K562 (cell line): Measurements from ENCODE around the gene RAE1. TPM values are rescaled to one million over a fixed set of nuclear protein-coding genes. Genes with fewer than 3 reads are reported as not detected.

Experiments used
- CBX1 ChIP-seq: sonication (generic); IDR thresholded peaks from 2 replicates; pipeline ENCODE4 v1.6.1; 2016; ENCODE audit warnings: antibody characterized with exemption, low read depth, mild to moderate bottlenecking
- DMBX1 ChIP-seq: fragments of 250-450 bp; sonication (Bioruptor Pico); IDR thresholded peaks from 2 replicates; pipeline ENCODE4 v1.8.0; 2022; ENCODE audit warnings: inconsistent platforms, mild to moderate bottlenecking, moderate library complexity, borderline replicate concordance
- ETV6 ChIP-seq, 3 experiments: fragments of 150-350 bp in 1 of 3; sonication (generic) in 1 of 3; formaldehyde crosslinking in 1 of 3; IDR thresholded peaks; 2 replicates each; pipeline versions ENCODE4 v1.6.1 to v1.8.0; 2014 to 2022; ENCODE audit warnings: borderline replicate concordance in 2 of 3, low read depth in 2 of 3, antibody characterized with exemption in 1 of 3, low read length in 1 of 3, mild to moderate bottlenecking in 1 of 3, missing genetic modification reagents in 1 of 3
- LARP7 ChIP-seq: fragments of 450-650 bp; IDR thresholded peaks from 2 replicates; pipeline ENCODE4 v1.6.1; 2016
- NEUROD1 ChIP-seq: fragments of 150-350 bp; IDR thresholded peaks from 2 replicates; pipeline ENCODE4 v1.6.1; 2014; ENCODE audit warnings: borderline replicate concordance, low read length, low read depth; ENCODE audit not compliant: partially characterized antibody
- NFRKB ChIP-seq: fragments of 450-650 bp; IDR thresholded peaks from 2 replicates; pipeline ENCODE4 v1.6.1; 2016; ENCODE audit warnings: low read depth
- POLR2A ChIP-seq: fragments of 450-650 bp; conservative IDR thresholded peaks from 2 replicates; pipeline ENCODE4 v1.6.1; 2016
- SP2 ChIP-seq: IDR thresholded peaks from 2 replicates; pipeline ENCODE4 v1.6.1; 2011; ENCODE audit warnings: mild to moderate bottlenecking, low read depth, low read length, moderate library complexity; ENCODE audit not compliant: poor library complexity, severe bottlenecking; ENCODE audit errors: extremely low read depth
- SREBF1 ChIP-seq: fragments of 150-350 bp; IDR thresholded peaks from 2 replicates; pipeline ENCODE4 v1.6.1; 2014; ENCODE audit warnings: antibody characterized with exemption, low read depth, low read length, borderline replicate concordance
- SRSF9 ChIP-seq: fragments of 200-400 bp; formaldehyde crosslinking; IDR thresholded peaks from 2 replicates; pipeline ENCODE4 v1.6.1; 2017; ENCODE audit warnings: low read depth, low read length, borderline replicate concordance
- TFAM ChIP-seq: fragments of 250-450 bp; sonication (Bioruptor Pico); conservative IDR thresholded peaks from 2 replicates; pipeline ENCODE4 v1.5.0; 2021; ENCODE audit warnings: mild to moderate bottlenecking, moderate library complexity
- ZNF311 ChIP-seq: fragments of 250-450 bp; sonication (Bioruptor Pico); IDR thresholded peaks from 2 replicates; pipeline ENCODE4 v1.4.0; 2020; ENCODE audit warnings: mild to moderate bottlenecking, moderate library complexity
- ZNF644 ChIP-seq: fragments of 200-800 bp; sonication (Bioruptor generic); IDR thresholded peaks from 2 replicates; pipeline ENCODE4 v1.6.1; 2016; ENCODE audit warnings: low read depth, missing genetic modification characterization, missing compliant biosample characterization
- polyA plus RNA-seq, 8 experiments: library from polyadenylated mRNA; depleted of rRNA in 4 of 8; stranded (reverse) in 5 of 8; unstranded in 3 of 8; fragments of >200 nt; fragmentation: Nextera tagmentation in 2 of 8; fragmentation: Illumina TruSeq in 1 of 8; extraction: Ambion mirVana in 2 of 8; extraction: Trizol in 1 of 8; gene quantifications; 2 replicates each; pipeline versions ENCODE4 v1.2.1 to v1.2.3, GENCODE V29; 2011 to 2014; ENCODE audit warnings: inconsistent platforms in 1 of 8, missing spikeins in 1 of 8
- total RNA-seq, 7 experiments: library from RNA; depleted of rRNA in 6 of 7; stranded (reverse); fragments of >200 nt in 6 of 7; fragmentation: Illumina TruSeq in 2 of 7; extraction: Trizol in 2 of 7; gene quantifications; 2 replicates each; pipeline versions ENCODE4 v1.2.1 to v1.2.3, GENCODE V29; 2011 to 2021; ENCODE audit warnings: low replicate concordance in 1 of 7
- TF ChIP-seq, protein P1 (sequence below): fragments of 250-450 bp; sonication (Bioruptor Pico); IDR thresholded peaks from 2 replicates; pipeline ENCODE4 v1.8.0; 2022; ENCODE audit warnings: inconsistent platforms
- TF ChIP-seq, protein P2 (sequence below): fragments of 200-800 bp; sonication (Bioruptor generic); IDR thresholded peaks from 2 replicates; pipeline ENCODE4 v1.6.1; 2016; ENCODE audit warnings: missing genetic modification characterization, missing compliant biosample characterization
- TF ChIP-seq, protein P3 (sequence below): fragments of 450-650 bp; formaldehyde crosslinking; IDR thresholded peaks from 2 replicates; pipeline ENCODE4 v1.4.0; 2020; ENCODE audit warnings: mild to moderate bottlenecking, moderate library complexity
- TF ChIP-seq, protein P4 (sequence below): fragments of 250-450 bp; sonication (Bioruptor Pico); IDR thresholded peaks from 2 replicates; pipeline ENCODE4 v1.8.0; 2022; ENCODE audit warnings: moderate library complexity, mild to moderate bottlenecking, inconsistent platforms

The RAE1 gene
- total and polyA plus RNA-seq, 9 of the 15 experiments (the other 6 are each of a cell fraction or from before 2014, with no cell fraction given) = 33.7 to 248 (median 77.7) TPM

DNA sequence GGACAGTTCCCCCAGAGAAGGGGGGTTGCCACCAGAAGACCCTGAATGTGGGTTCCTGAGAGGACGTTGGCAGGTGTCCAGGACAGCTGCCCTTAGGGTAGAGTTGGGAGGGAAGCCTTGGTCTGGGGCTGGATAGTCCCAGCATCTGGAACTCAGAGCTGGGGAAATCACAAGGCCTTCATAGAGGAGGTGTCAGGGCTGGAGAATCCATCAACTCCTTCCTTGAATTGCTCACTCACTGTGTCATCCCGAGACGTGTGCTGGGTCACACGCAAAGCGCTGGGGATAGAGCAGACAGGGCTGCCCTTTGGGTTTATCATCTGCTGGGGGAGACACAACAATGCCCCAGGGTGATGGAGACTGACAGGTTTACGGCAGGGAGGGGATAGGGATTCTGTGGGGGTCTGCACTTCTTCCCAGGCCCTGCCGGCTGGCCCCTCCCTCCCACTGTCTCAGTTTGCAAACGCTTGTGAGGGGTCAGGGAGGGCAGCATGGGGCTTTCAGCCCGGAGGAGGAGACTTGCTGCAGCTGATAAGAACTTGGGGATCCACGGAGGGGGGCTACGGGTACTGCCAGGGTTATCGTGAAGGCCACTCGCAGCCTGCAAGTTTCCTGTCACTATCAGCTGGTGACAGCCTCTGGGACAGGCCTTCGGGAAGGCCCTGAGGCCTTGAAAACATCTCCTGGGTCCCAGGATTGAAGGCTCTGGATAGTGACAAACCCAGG, 58.8 kb downstream of the RAE1 start (continued):
- TF ChIP-seq, protein P1, sequence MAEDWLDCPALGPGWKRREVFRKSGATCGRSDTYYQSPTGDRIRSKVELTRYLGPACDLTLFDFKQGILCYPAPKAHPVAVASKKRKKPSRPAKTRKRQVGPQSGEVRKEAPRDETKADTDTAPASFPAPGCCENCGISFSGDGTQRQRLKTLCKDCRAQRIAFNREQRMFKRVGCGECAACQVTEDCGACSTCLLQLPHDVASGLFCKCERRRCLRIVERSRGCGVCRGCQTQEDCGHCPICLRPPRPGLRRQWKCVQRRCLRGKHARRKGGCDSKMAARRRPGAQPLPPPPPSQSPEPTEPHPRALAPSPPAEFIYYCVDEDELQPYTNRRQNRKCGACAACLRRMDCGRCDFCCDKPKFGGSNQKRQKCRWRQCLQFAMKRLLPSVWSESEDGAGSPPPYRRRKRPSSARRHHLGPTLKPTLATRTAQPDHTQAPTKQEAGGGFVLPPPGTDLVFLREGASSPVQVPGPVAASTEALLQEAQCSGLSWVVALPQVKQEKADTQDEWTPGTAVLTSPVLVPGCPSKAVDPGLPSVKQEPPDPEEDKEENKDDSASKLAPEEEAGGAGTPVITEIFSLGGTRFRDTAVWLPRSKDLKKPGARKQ (CRISPR knock-in tag) = no peak
- TF ChIP-seq POLR2A (peak; percentile 63; the same call in 1 of the 2 replicates), SRSF9 (no peak), SREBF1 (no peak), NFRKB (no peak), CBX1 (0 out of 2 replicates have a peak, but pooled peaks have one; percentile 26), ZNF644 (tag) (peak; percentile 84), SP2 (no peak), TFAM (CRISPR knock-in tag) (no peak), ZNF311 (0 out of 2 replicates have a peak, but pooled peaks have one; percentile 48), NEUROD1 (peak; percentile 80), LARP7 (no peak), DMBX1 (CRISPR knock-in tag) (peak; percentile 83), ETV6 (IDR thresholded peaks at IDR 0.05; ENCODE audit: borderline replicate concordance in 1 of 2, low read depth in 2 of 2, low read length in 1 of 2) (peak in 1 of 2 experiments; percentile 58; a peak in 1 of 4 replicates), ETV6 (CRISPR knock-in tag; IDR thresholded peaks at IDR 0.05; ENCODE audit: borderline replicate concordance) (no peak)
- TF ChIP-seq, protein P2, sequence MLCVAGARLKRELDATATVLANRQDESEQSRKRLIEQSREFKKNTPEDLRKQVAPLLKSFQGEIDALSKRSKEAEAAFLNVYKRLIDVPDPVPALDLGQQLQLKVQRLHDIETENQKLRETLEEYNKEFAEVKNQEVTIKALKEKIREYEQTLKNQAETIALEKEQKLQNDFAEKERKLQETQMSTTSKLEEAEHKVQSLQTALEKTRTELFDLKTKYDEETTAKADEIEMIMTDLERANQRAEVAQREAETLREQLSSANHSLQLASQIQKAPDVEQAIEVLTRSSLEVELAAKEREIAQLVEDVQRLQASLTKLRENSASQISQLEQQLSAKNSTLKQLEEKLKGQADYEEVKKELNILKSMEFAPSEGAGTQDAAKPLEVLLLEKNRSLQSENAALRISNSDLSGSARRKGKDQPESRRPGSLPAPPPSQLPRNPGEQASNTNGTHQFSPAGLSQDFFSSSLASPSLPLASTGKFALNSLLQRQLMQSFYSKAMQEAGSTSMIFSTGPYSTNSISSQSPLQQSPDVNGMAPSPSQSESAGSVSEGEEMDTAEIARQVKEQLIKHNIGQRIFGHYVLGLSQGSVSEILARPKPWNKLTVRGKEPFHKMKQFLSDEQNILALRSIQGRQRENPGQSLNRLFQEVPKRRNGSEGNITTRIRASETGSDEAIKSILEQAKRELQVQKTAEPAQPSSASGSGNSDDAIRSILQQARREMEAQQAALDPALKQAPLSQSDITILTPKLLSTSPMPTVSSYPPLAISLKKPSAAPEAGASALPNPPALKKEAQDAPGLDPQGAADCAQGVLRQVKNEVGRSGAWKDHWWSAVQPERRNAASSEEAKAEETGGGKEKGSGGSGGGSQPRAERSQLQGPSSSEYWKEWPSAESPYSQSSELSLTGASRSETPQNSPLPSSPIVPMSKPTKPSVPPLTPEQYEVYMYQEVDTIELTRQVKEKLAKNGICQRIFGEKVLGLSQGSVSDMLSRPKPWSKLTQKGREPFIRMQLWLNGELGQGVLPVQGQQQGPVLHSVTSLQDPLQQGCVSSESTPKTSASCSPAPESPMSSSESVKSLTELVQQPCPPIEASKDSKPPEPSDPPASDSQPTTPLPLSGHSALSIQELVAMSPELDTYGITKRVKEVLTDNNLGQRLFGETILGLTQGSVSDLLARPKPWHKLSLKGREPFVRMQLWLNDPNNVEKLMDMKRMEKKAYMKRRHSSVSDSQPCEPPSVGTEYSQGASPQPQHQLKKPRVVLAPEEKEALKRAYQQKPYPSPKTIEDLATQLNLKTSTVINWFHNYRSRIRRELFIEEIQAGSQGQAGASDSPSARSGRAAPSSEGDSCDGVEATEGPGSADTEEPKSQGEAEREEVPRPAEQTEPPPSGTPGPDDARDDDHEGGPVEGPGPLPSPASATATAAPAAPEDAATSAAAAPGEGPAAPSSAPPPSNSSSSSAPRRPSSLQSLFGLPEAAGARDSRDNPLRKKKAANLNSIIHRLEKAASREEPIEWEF (CRISPR knock-in tag) = no peak
- TF ChIP-seq, protein P3, sequence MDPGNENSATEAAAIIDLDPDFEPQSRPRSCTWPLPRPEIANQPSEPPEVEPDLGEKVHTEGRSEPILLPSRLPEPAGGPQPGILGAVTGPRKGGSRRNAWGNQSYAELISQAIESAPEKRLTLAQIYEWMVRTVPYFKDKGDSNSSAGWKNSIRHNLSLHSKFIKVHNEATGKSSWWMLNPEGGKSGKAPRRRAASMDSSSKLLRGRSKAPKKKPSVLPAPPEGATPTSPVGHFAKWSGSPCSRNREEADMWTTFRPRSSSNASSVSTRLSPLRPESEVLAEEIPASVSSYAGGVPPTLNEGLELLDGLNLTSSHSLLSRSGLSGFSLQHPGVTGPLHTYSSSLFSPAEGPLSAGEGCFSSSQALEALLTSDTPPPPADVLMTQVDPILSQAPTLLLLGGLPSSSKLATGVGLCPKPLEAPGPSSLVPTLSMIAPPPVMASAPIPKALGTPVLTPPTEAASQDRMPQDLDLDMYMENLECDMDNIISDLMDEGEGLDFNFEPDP (CRISPR knock-in tag) = no peak
- TF ChIP-seq, protein P4, sequence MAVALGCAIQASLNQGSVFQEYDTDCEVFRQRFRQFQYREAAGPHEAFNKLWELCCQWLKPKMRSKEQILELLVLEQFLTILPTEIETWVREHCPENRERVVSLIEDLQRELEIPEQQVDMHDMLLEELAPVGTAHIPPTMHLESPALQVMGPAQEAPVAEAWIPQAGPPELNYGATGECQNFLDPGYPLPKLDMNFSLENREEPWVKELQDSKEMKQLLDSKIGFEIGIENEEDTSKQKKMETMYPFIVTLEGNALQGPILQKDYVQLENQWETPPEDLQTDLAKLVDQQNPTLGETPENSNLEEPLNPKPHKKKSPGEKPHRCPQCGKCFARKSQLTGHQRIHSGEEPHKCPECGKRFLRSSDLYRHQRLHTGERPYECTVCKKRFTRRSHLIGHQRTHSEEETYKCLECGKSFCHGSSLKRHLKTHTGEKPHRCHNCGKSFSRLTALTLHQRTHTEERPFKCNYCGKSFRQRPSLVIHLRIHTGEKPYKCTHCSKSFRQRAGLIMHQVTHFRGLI (CRISPR knock-in tag) = no peak
